ENCODE results near the gene APOBEC2. TPM values are rescaled to one million over a fixed set of nuclear protein-coding genes. Genes with fewer than 3 reads are reported as not detected.

Gene APOBEC2
- total and polyA plus RNA-seq, 9 of the 15 experiments (the other 6 are each of a cell fraction or from before 2014, with no cell fraction given) = 0.25 to 1.6 TPM; not detected in 7

GRCh38 chr6:41073968-41074691, 21.1 kb downstream of the APOBEC2 start:
- Histone ChIP-seq H2AFZ (ENCODE audit: low read depth, low read length) (peak overlapping the region; percentile 75), H4K20me1 (replicated peaks; ENCODE audit: control insufficient read depth, insufficient read depth, low read length) (no peaks in the 10 kb centered on the region), H3K4me1 (replicated peaks in 1 of 2; ENCODE audit: control insufficient read depth in 2 of 2, insufficient read depth in 2 of 2, low read length in 2 of 2) (peaks cover 9 to 21% of the 10 kb centered on the region in 2 experiments), H3K9ac (ENCODE audit: insufficient read depth in 1 of 2, low read depth in 2 of 2, low read length in 2 of 2) (peak overlapping the region; percentile 96 to 97), H3K4me3 (peak overlapping the region; percentile 83), H3K27ac (ENCODE audit: extremely low read depth, low read depth, low read length) (peak overlapping the region; percentile 94), H3K36me3 (ENCODE audit: control insufficient read depth, insufficient read depth, low read length) (peaks cover 30% of the 10 kb centered on the region), H3K4me2 (ENCODE audit: insufficient read depth, low read length) (peak overlapping the region; percentile 99), H3K9me3 (replicated peaks; ENCODE audit: control insufficient read depth, insufficient read depth, low read depth, low read length) (no peaks in the 10 kb centered on the region), H3K27me3 (ENCODE audit: control insufficient read depth in 2 of 2, insufficient read depth in 2 of 2, low read length in 2 of 2) (no peaks in the 10 kb centered on the region), H3K9me1 (ENCODE audit: control insufficient read depth, insufficient read depth, low read length) (no peaks in the 10 kb centered on the region), H3K79me2 (ENCODE audit: control insufficient read depth, insufficient read depth, low read length) (peaks cover 76% of the 10 kb centered on the region)
- BruUV-seq (replicated peaks) = TSS peak; percentile 81
- WGBS (ENCODE audit: insufficient coverage, low coverage, missing lambda C conversion rate) = 1% methylated on average over 11 of the region's 11 CpGs
- in situ Hi-C loops (cut with MboI) = no loop called here
- ChIA-PET POLR2A (interaction anchor here (0.8 to 1.5 kb wide), 5 partner anchors 9 to 251 kb away, joined by 3 to 6 read pairs (median 3); no protein-coding TSS in a partner anchor), CTCF (ENCODE audit: low intra/inter-chr PET ratio) (no interaction called here)
- no peak for ATAC-seq
- peak in 1 of 4 experiments; percentile 55 for DNase-seq (ENCODE audit: extremely low read depth in 1 of 4, low spot score in 3 of 4)
- FAIRE-seq = peak; percentile 85
- intact Hi-C loops (cut with micrococcal nuclease) = loop anchor here (5.0 kb wide), 2 partner anchors 77 to 243 kb away; no protein-coding TSS in a partner anchor
- peak; percentile 11; the same call in 1 of the 2 replicates for TF ChIP-seq TAL1 (IDR thresholded peaks at IDR 0.05)
- TF ChIP-seq TAF7 (tag; IDR thresholded peaks at IDR 0.05) = peak; percentile 75; the same call in 1 of the 2 replicates
- TF ChIP-seq HIVEP1 (CRISPR knock-in tag; IDR thresholded peaks at IDR 0.05) = no peak
- TF ChIP-seq GTF2E2 (tag; IDR thresholded peaks at IDR 0.05) = peak; percentile 8; the same call in 1 of the 2 replicates
- TF ChIP-seq NUFIP1 (IDR thresholded peaks at IDR 0.05; ENCODE audit: partially characterized antibody) = no peak
- no peak for TF ChIP-seq ARHGAP35 (IDR thresholded peaks at IDR 0.05; ENCODE audit: partially characterized antibody)
- TF ChIP-seq ZNF41 (CRISPR knock-in tag; conservative IDR thresholded peaks at IDR 0.05) = no peak
- 0 out of 4 replicates have a peak, but pooled peaks of 1 of the 2 experiments have one; percentile 49 for TF ChIP-seq UBTF (IDR thresholded peaks at IDR 0.05; ENCODE audit: borderline replicate concordance in 1 of 2, low read depth in 2 of 2, low read length in 2 of 2)
- no peak for TF ChIP-seq ARID3B (CRISPR knock-in tag; IDR thresholded peaks at IDR 0.05; ENCODE audit: borderline replicate concordance)
- no peak for TF ChIP-seq FOXK1 (CRISPR knock-in tag; IDR thresholded peaks at IDR 0.05; ENCODE audit: borderline replicate concordance)
- peak; percentile 18; the same call in 1 of the 2 replicates for TF ChIP-seq TCF3 (CRISPR knock-in tag; IDR thresholded peaks at IDR 0.05)
- TF ChIP-seq ZHX1 (conservative IDR thresholded peaks at IDR 0.05; ENCODE audit: low read length) = no peak
- no peak for TF ChIP-seq ARID2 (IDR thresholded peaks at IDR 0.05)
- TF ChIP-seq SIN3B (IDR thresholded peaks at IDR 0.05; ENCODE audit: low read depth) = no peak

All from K562 (cell line).